Thymus (tissue), 11 donors: Measurements from ENCODE around the gene DCANP1. TPM values are rescaled to one million over a fixed set of nuclear protein-coding genes. Genes with fewer than 3 reads are reported as not detected.
A peak's percentile ranks its signal among the peaks of the same experiment; 100 is the strongest.

Experiments
- DNase-seq, 9 donors: peaks; one replicate each; pipeline ENCODE4 v3.0.0-alpha.2; 2013; ENCODE audit warnings: low spot score in 9 of 9, low read depth in 6 of 9, missing footprints in 1 of 9
- H3K27ac ChIP-seq, 2 donors: one replicate each; pipeline ENCODE4 v1.5.1; 2013; ENCODE audit warnings: control low read depth in 1 of 2, low read depth in 1 of 2, low read length in 1 of 2, mild to moderate bottlenecking in 1 of 2, moderate library complexity in 1 of 2
- H3K27me3 ChIP-seq, 2 donors: one replicate each; pipeline ENCODE4 v1.5.1; 2013; ENCODE audit warnings: low read length in 1 of 2; ENCODE audit not compliant: control insufficient read depth in 2 of 2, insufficient read depth in 1 of 2
- H3K36me3 ChIP-seq, 2 donors: one replicate each; pipeline ENCODE4 v1.5.1; 2013; ENCODE audit warnings: low read length in 1 of 2, mild to moderate bottlenecking in 1 of 2, moderate library complexity in 1 of 2; ENCODE audit not compliant: control insufficient read depth in 2 of 2, insufficient read depth in 2 of 2
- H3K4me1 ChIP-seq, 2 donors: one replicate each; pipeline ENCODE4 v1.5.1; 2013; ENCODE audit warnings: low read length in 2 of 2; ENCODE audit not compliant: control insufficient read depth in 2 of 2, insufficient read depth in 2 of 2
- H3K4me3 ChIP-seq, 2 donors: one replicate each; pipeline ENCODE4 v1.5.1; 2013; ENCODE audit warnings: low read length in 2 of 2, control low read depth in 1 of 2, mild to moderate bottlenecking in 1 of 2
- H3K9me3 ChIP-seq, 2 donors: one replicate each; pipeline ENCODE4 v1.5.1; 2013; ENCODE audit warnings: low read length in 1 of 2, mild to moderate bottlenecking in 1 of 2; ENCODE audit not compliant: control insufficient read depth in 2 of 2, insufficient read depth in 1 of 2
- WGBS: extraction: QIAGEN DNeasy Blood & Tissue Kit; methylation state at CpG from one replicate; pipeline ENCODE4 v1.1.7; 2013; 5-methylcytosine and 5-hydroxymethylcytosine counted together
- polyA plus RNA-seq: library from polyadenylated mRNA; stranded (reverse); fragments of 200-250 nt; gene quantifications from one replicate; pipeline ENCODE4 v1.2.3, GENCODE V29; 2013
- total RNA-seq: library from RNA; stranded (reverse); fragments of 120-200 nt; gene quantifications from one replicate; pipeline ENCODE4 v1.2.4, GENCODE V29; 2013
- donor health status: healthy.

Gene DCANP1
- total and polyA plus RNA-seq, 2 donors, result 0.25 to 1.4 TPM

- Histone ChIP-seq H3K27me3 (peaks cover 0 to 41% of the 10 kb centered on the region in 2 donors), H3K36me3 (no peaks in the 10 kb centered on the region), H3K9me3 (no peaks in the 10 kb centered on the region), H3K4me3 (no peak overlapping the region), H3K4me1 (peaks cover 0 to 3% of the 10 kb centered on the region in 2 donors), H3K27ac (no peak overlapping the region)
- WGBS, result 97% methylated on average over 7 of the region's 7 CpGs
- DNase-seq, result no peak
Measured at GRCh38 chr5:135461481-135462151, 14.5 kb upstream of the DCANP1 start.

GRCh38 chr5:135460246-135461033 lies 13.3 kb upstream of the DCANP1 start:
- Histone ChIP-seq H3K9me3 (no peaks in the 10 kb centered on the region), H3K27ac (no peak overlapping the region), H3K4me1 (no peaks in the 10 kb centered on the region), H3K27me3 (peaks cover 0 to 29% of the 10 kb centered on the region in 2 donors), H3K36me3 (no peaks in the 10 kb centered on the region), H3K4me3 (no peak overlapping the region)
- no peak for DNase-seq
- WGBS, result 95% methylated on average over 11 of the region's 11 CpGs

DNA sequence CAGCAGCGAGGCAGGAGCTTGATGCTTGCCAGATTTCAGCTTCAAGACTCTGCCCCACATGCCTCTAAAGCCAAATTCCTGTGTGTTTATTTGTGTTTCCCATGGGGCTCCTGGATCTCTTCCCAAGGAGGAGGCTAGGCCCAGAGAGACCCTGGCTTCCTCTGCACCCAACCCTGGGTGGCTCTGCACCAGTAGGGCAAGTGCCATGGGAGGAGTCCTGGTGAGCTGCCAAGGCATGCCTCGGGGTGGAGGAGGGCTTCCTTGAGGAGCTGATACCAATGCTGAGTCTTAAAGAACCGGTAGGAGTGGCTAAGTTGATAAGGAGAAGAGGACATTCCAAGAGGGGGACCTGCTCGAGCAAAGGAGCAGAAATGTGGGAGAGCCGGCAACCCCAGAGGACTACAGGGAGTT lies 11.8 kb upstream of the DCANP1 start:
- DNase-seq, result no peak
- Histone ChIP-seq H3K4me3 (no peak overlapping the region), H3K9me3 (no peaks in the 10 kb centered on the region), H3K27me3 (peaks cover 0 to 14% of the 10 kb centered on the region in 2 donors), H3K36me3 (no peaks in the 10 kb centered on the region), H3K4me1 (no peaks in the 10 kb centered on the region), H3K27ac (no peak overlapping the region)
- WGBS, result 77% methylated on average over 5 of the region's 5 CpGs

DNA sequence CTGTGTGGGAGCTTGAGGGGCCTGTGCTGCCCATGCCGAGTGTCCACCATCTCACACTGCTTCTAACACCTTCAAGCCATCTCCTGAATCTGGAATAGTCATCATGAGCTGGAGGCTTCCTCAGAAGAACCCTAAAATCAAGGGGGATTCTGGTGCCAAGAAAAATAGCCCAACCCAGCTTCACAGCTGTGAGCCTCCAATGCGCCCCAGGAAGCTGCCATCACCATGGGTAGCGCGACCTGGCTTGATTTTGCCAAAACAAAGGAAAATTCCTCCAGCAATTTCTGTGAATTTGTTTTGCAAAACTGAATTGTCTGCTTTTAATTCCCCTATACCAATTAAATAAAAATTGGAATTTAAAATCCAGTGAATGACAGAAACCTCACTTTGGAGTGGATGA lies 11.2 kb upstream of the DCANP1 start:
- H3K27me3 ChIP-seq, result peaks cover 0 to 8% of the 10 kb centered on the region in 2 donors
- H3K27ac ChIP-seq, result no peak overlapping the region
- 99% methylated on average over 4 of the region's 4 CpGs for WGBS

GRCh38 chr5:135457424-135458071 lies 10.4 kb upstream of the DCANP1 start:
- H3K4me1 ChIP-seq, result no peaks in the 10 kb centered on the region
- H3K9me3 ChIP-seq, result no peaks in the 10 kb centered on the region
- WGBS, result 49% methylated on average over 9 of the region's 9 CpGs
- DNase-seq, result peak in 7 of 9 donors; percentile 22 to 67 (median 44)
- peaks cover 0 to 6% of the 10 kb centered on the region in 2 donors for H3K27me3 ChIP-seq
- no peak overlapping the region for H3K4me3 ChIP-seq
- H3K36me3 ChIP-seq, result no peaks in the 10 kb centered on the region
- H3K27ac ChIP-seq, result no peak overlapping the region

More for the DNA sequence above, 11.2 kb upstream of the DCANP1 start:
- no peaks in the 10 kb centered on the region for H3K9me3 ChIP-seq
- no peak for DNase-seq
- H3K4me3 ChIP-seq, result no peak overlapping the region
- H3K4me1 ChIP-seq, result no peaks in the 10 kb centered on the region
- no peaks in the 10 kb centered on the region for H3K36me3 ChIP-seq

GRCh38 chr5:135456238-135457099 lies 9.3 kb upstream of the DCANP1 start:
- Histone ChIP-seq H3K27me3 (peaks cover 0 to 4% of the 10 kb centered on the region in 2 donors), H3K36me3 (no peaks in the 10 kb centered on the region), H3K9me3 (no peaks in the 10 kb centered on the region), H3K4me1 (no peaks in the 10 kb centered on the region), H3K27ac (no peak overlapping the region), H3K4me3 (no peak overlapping the region)
- DNase-seq, result peak in 1 of 9 donors; percentile 28
- 97% methylated on average over 12 of the region's 12 CpGs for WGBS

DNA sequence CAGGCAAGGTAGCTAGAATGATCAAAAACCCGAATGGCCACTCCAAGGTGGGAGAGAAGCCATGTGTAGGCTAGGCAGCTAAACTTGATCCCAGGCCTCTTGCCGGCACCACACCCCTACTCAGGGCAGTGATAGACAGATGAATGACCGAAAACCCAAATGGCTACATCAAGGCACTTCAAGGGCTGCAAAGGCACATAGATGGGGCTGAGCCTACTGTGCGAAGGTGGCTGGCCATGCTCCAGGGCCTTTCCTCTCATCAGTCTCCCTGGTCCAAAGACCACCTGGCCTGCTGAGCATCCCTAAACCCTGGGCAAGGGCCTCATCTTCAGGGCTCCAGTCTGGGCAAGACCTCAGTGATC lies 8.7 kb upstream of the DCANP1 start:
- Histone ChIP-seq H3K27ac (no peak overlapping the region), H3K4me1 (no peaks in the 10 kb centered on the region), H3K36me3 (no peaks in the 10 kb centered on the region), H3K9me3 (no peaks in the 10 kb centered on the region), H3K4me3 (no peak overlapping the region), H3K27me3 (peaks cover 0 to 4% of the 10 kb centered on the region in 2 donors)
- no peak for DNase-seq
- WGBS, result 86% methylated on average over 4 of the region's 4 CpGs

DNA sequence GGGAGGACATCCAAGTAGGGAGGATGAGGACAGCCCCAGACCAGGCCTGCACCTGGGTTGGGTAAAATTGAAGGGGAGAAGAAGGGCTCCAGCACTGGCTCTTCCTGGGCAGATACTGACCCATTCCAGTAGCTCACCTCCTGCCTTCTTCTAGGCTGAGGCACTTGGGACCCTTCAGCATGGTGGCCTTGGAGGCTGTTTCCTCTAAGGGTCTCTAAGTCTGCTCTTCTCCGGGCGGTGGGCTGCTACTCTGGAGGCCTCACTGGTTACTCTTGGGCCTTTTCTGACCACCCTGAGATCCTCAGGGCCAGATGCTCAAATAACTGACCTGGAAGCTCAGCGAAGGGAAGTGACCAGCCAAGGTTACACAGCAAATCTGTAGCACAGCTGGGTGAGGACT lies 7.8 kb upstream of the DCANP1 start:
- H3K4me1 ChIP-seq, result no peaks in the 10 kb centered on the region

More for the DNA sequence above, 7.8 kb upstream of the DCANP1 start:
- Histone ChIP-seq H3K36me3 (no peaks in the 10 kb centered on the region), H3K27ac (no peak overlapping the region), H3K9me3 (no peaks in the 10 kb centered on the region), H3K27me3 (peaks cover 0 to 4% of the 10 kb centered on the region in 2 donors), H3K4me3 (no peak overlapping the region)
- WGBS, result 80% methylated on average over 3 of the region's 3 CpGs
- no peak for DNase-seq
